Endothelial cell (in vitro differentiated cells): Measurements from ENCODE around the gene FEM1C. TPM values are rescaled to one million over a fixed set of nuclear protein-coding genes. Genes with fewer than 3 reads are reported as not detected.

Experiments used
- DNase-seq: peaks from one replicate; pipeline ENCODE4 v3.0.0; 2021; ENCODE audit warnings: low spot score
- H3K27ac Mint-ChIP-seq: one replicate; pipeline ENCODE4 v1.8.0; 2021; ENCODE audit warnings: mixed read lengths, inconsistent platforms; ENCODE audit not compliant: unreplicated experiment
- H3K27me3 Mint-ChIP-seq: one replicate; pipeline ENCODE4 v1.8.0; 2021; ENCODE audit warnings: mild to moderate bottlenecking, moderate library complexity, mixed read lengths, inconsistent platforms; ENCODE audit not compliant: unreplicated experiment
- H3K36me3 Mint-ChIP-seq: one replicate; pipeline ENCODE4 v1.8.0; 2021; ENCODE audit warnings: mild to moderate bottlenecking, low read depth, mixed read lengths, inconsistent platforms; ENCODE audit not compliant: unreplicated experiment
- H3K4me1 Mint-ChIP-seq: one replicate; pipeline ENCODE4 v1.8.0; 2021; ENCODE audit warnings: mild to moderate bottlenecking, mixed read lengths, inconsistent platforms; ENCODE audit not compliant: unreplicated experiment
- H3K4me3 Mint-ChIP-seq: one replicate; pipeline ENCODE4 v1.8.0; 2021; ENCODE audit warnings: mild to moderate bottlenecking, mixed read lengths, inconsistent platforms; ENCODE audit not compliant: unreplicated experiment
- H3K9me3 Mint-ChIP-seq: one replicate; pipeline ENCODE4 v1.8.0; 2021; ENCODE audit warnings: mixed read lengths, inconsistent platforms; ENCODE audit not compliant: unreplicated experiment
- CTCF ChIP-seq: fragments of 200-600 bp; sonication (generic); IDR thresholded peaks from one replicate; pipeline ENCODE4 v1.5.0; 2021; ENCODE audit warnings: antibody characterized with exemption; ENCODE audit not compliant: unreplicated experiment
- total RNA-seq: library from RNA; stranded (reverse); fragmentation: NEBNext Ultra II Directional; extraction: Animal tissue kit (Norgen Biotek cat#: 25700); gene quantifications from one replicate; pipeline ENCODE4 v1.2.1, GENCODE V29; 2021; ENCODE audit not compliant: unreplicated experiment

Gene FEM1C
- total RNA-seq, 1 donor from 2014 or later, result 16.8 TPM

GRCh38 chr5:115559524-115559923, 14.9 kb upstream of the FEM1C start:
- DNase-seq, result no peak
- no peak for TF ChIP-seq CTCF
- Mint-ChIP-seq H3K27me3 (peaks cover 5% of the 10 kb centered on the region), H3K9me3 (no peaks in the 10 kb centered on the region), H3K36me3 (no peaks in the 10 kb centered on the region), H3K4me1 (peaks cover 22% of the 10 kb centered on the region), H3K27ac (no peak overlapping the region), H3K4me3 (no peak overlapping the region)

GRCh38 chr5:115558388-115558956, 13.9 kb upstream of the FEM1C start:
- Mint-ChIP-seq H3K27me3 (peaks cover 5% of the 10 kb centered on the region), H3K4me3 (no peak overlapping the region), H3K9me3 (no peaks in the 10 kb centered on the region), H3K4me1 (peaks cover 22% of the 10 kb centered on the region), H3K36me3 (no peaks in the 10 kb centered on the region), H3K27ac (no peak overlapping the region)
- DNase-seq, result no peak
- no peak for TF ChIP-seq CTCF

- no peak for DNase-seq
- Mint-ChIP-seq H3K9me3 (no peaks in the 10 kb centered on the region), H3K27me3 (peaks cover 5% of the 10 kb centered on the region), H3K36me3 (no peaks in the 10 kb centered on the region), H3K27ac (peak overlapping the region; percentile 90), H3K4me1 (peaks cover 22% of the 10 kb centered on the region), H3K4me3 (peak overlapping the region; percentile 45)
- TF ChIP-seq CTCF, result no peak
These were observed 13.3 kb upstream of the FEM1C start for GRCh38 chr5:115557667-115558387.

GRCh38 chr5:115556276-115556675, 11.7 kb upstream of the FEM1C start:
- no peak for TF ChIP-seq CTCF
- H3K9me3 Mint-ChIP-seq, result no peaks in the 10 kb centered on the region

GRCh38 chr5:115555084-115555633, 10.6 kb upstream of the FEM1C start:
- peaks cover 22% of the 10 kb centered on the region for H3K4me1 Mint-ChIP-seq
- no peak overlapping the region for H3K4me3 Mint-ChIP-seq
- H3K27me3 Mint-ChIP-seq, result peaks cover 7% of the 10 kb centered on the region
- no peak for TF ChIP-seq CTCF
- DNase-seq, result no peak
- no peaks in the 10 kb centered on the region for H3K9me3 Mint-ChIP-seq
- H3K27ac Mint-ChIP-seq, result no peak overlapping the region
- H3K36me3 Mint-ChIP-seq, result no peaks in the 10 kb centered on the region

More at GRCh38 chr5:115556276-115556675, 11.7 kb upstream of the FEM1C start:
- no peak overlapping the region for H3K4me3 Mint-ChIP-seq
- DNase-seq, result no peak
- H3K27me3 Mint-ChIP-seq, result peaks cover 7% of the 10 kb centered on the region
- no peaks in the 10 kb centered on the region for H3K36me3 Mint-ChIP-seq
- no peak overlapping the region for H3K27ac Mint-ChIP-seq
- peaks cover 22% of the 10 kb centered on the region for H3K4me1 Mint-ChIP-seq
